ENCODE measurements around the gene CLEC2A.

The CLEC2A gene

DNA sequence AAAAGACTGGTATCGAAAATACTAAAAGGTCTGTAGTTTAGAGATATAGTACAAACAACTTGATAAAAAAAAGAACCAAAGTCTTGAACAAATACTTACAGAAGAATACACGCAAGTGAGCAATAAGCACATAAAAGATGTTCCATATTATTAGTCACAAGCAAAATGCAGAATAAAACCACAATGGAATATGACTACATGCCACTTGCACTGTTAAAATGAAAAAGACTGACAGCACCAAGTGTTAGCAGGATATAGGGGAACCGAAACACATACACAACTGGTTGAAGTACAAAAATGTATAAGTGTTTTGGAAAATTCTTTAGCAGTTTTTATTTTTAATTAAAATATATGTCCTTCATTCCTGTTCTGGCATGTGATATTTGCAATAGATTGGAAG lies 3.6 kb downstream of the CLEC2A start:
- Histone ChIP-seq H3K27me3 (replicated peaks; ENCODE audit: control insufficient read depth, insufficient read depth, low read length) (no peaks in the 10 kb centered on the region), H3K36me3 (ENCODE audit: control insufficient read depth, insufficient read depth, low read length) (no peaks in the 10 kb centered on the region), H3K4me3 (replicated peaks; ENCODE audit: low read depth, low read length) (no peak overlapping the region)
- TF ChIP-seq, protein P1, sequence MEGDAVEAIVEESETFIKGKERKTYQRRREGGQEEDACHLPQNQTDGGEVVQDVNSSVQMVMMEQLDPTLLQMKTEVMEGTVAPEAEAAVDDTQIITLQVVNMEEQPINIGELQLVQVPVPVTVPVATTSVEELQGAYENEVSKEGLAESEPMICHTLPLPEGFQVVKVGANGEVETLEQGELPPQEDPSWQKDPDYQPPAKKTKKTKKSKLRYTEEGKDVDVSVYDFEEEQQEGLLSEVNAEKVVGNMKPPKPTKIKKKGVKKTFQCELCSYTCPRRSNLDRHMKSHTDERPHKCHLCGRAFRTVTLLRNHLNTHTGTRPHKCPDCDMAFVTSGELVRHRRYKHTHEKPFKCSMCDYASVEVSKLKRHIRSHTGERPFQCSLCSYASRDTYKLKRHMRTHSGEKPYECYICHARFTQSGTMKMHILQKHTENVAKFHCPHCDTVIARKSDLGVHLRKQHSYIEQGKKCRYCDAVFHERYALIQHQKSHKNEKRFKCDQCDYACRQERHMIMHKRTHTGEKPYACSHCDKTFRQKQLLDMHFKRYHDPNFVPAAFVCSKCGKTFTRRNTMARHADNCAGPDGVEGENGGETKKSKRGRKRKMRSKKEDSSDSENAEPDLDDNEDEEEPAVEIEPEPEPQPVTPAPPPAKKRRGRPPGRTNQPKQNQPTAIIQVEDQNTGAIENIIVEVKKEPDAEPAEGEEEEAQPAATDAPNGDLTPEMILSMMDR (IDR thresholded peaks at IDR 0.05; ENCODE audit: insufficient read depth, low read length, poor library complexity, severe bottlenecking) = no peak
- DNase-seq (ENCODE audit: extremely low read depth, insufficient read length) = no peak

DNA sequence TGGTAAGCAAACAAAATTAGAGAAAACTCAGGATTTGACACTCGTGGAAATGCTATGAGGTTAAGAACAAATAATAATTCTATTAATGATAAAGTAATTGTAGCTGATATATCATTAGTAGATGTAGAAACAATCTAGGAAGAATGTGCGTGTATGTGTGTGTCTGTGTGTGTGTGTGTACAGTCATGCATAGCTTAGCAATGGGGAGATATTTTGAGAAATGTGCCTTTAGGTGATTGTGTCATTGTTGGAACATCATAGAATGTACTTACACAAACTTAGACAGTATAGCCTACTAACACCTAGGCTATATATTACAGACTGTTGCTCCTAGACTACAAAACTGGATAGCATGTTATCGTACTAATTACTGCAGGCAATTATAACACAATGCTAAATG lies 5.3 kb downstream of the CLEC2A start:
- Histone ChIP-seq H3K4me3 (replicated peaks; ENCODE audit: low read depth, low read length) (no peak overlapping the region), H3K27me3 (replicated peaks; ENCODE audit: control insufficient read depth, insufficient read depth, low read length) (no peaks in the 10 kb centered on the region), H3K36me3 (ENCODE audit: control insufficient read depth, insufficient read depth, low read length) (no peaks in the 10 kb centered on the region)
- no peak for DNase-seq (ENCODE audit: extremely low read depth, insufficient read length)
- TF ChIP-seq, protein P1 (IDR thresholded peaks at IDR 0.05; ENCODE audit: insufficient read depth, low read length, poor library complexity, severe bottlenecking) = no peak

DNA sequence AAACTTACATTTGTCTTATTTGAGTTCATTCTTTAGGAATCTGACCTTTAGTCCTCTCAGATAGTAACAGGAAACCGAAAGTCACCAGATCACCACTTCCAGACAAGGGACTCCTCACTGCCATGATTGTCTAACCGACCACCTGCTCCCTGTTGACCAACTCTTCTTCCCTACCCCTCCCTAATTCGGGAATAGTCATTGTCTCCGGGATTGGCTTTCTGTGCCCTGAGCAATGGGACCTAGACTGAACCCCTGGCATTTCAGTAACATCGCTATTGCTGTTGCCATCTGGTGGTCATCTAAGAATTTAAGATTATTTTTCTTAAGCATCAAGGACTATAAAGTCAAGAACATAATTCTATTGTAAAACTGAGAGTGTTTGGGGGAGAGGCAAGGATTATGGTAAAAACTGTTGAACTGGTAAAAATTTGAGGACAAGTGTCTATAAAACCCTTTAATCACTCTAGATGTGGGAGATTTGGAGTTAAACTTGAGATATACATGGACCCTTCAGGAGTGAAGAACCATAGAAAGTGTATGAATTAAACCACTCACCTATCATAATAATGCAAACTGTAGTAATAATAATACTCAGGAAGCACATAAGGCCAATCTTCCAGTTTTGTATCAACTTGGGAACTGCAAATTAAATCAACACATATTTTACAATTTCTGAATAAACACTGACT lies 6.3 kb downstream of the CLEC2A start:
- no peak overlapping the region for H3K4me3 ChIP-seq (replicated peaks; ENCODE audit: low read depth, low read length)

DNA sequence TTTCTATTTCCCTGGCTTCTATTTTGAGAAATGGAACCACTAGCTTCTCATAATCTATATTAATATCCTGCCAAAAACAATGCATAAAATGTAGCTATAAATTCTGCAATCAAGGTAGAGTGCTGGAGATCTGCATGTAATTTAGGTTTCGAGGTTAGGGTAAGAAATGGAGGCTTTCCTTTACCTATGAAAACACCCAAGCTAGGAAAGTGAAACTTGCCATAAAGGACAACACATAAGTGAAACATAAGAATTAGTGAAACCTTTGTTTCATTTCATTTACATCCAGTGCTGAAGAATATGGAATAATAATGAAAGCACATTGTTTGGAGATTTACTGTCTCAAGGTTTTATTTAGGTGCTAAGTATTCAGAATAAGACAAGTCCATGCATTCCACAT lies 9.7 kb downstream of the CLEC2A start:
- no peaks in the 10 kb centered on the region for H3K27me3 ChIP-seq (replicated peaks; ENCODE audit: control insufficient read depth, insufficient read depth, low read length)
- TF ChIP-seq, protein P1 (IDR thresholded peaks at IDR 0.05; ENCODE audit: insufficient read depth, low read length, poor library complexity, severe bottlenecking) = no peak
- H3K4me3 ChIP-seq (replicated peaks; ENCODE audit: low read depth, low read length) = no peak overlapping the region
- no peaks in the 10 kb centered on the region for H3K36me3 ChIP-seq (ENCODE audit: control insufficient read depth, insufficient read depth, low read length)
- DNase-seq (ENCODE audit: extremely low read depth, insufficient read length) = no peak

More for the DNA sequence above, 6.3 kb downstream of the CLEC2A start:
- no peaks in the 10 kb centered on the region for H3K27me3 ChIP-seq (replicated peaks; ENCODE audit: control insufficient read depth, insufficient read depth, low read length)
- no peak for DNase-seq (ENCODE audit: extremely low read depth, insufficient read length)
- TF ChIP-seq, protein P1 (IDR thresholded peaks at IDR 0.05; ENCODE audit: insufficient read depth, low read length, poor library complexity, severe bottlenecking) = peak; percentile 45
- H3K36me3 ChIP-seq (ENCODE audit: control insufficient read depth, insufficient read depth, low read length) = no peaks in the 10 kb centered on the region

DNA sequence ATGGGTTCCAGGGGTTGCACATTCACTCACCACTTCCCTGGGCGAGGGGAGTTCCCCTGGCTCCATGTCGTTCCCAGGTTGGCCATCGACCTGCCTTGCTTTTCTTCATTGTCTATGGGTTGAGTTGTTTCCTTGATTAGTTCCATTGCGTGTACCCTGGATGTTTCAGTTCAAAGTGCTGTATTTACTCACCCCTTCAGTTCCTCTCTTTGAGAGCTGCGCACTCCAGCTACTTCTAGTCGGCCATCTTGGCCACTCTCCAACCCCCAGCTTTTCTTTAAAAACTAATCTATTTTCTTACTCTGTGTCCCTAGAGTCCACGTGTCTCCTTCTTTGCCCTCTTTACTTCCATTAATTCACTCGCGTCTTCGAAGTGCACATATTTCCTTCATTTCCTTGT lies 11.7 kb downstream of the CLEC2A start:
- H3K36me3 ChIP-seq (ENCODE audit: control insufficient read depth, insufficient read depth, low read length) = no peaks in the 10 kb centered on the region
- DNase-seq (ENCODE audit: extremely low read depth, insufficient read length) = no peak
- no peak overlapping the region for H3K4me3 ChIP-seq (replicated peaks; ENCODE audit: low read depth, low read length)
- no peaks in the 10 kb centered on the region for H3K27me3 ChIP-seq (replicated peaks; ENCODE audit: control insufficient read depth, insufficient read depth, low read length)
- TF ChIP-seq, protein P1 (IDR thresholded peaks at IDR 0.05; ENCODE audit: insufficient read depth, low read length, poor library complexity, severe bottlenecking) = no peak

- no peak overlapping the region for H3K4me3 ChIP-seq (replicated peaks; ENCODE audit: low read depth, low read length)
- H3K27me3 ChIP-seq (replicated peaks; ENCODE audit: control insufficient read depth, insufficient read depth, low read length) = no peaks in the 10 kb centered on the region
- H3K36me3 ChIP-seq (ENCODE audit: control insufficient read depth, insufficient read depth, low read length) = no peaks in the 10 kb centered on the region
- TF ChIP-seq, protein P1 (IDR thresholded peaks at IDR 0.05; ENCODE audit: insufficient read depth, low read length, poor library complexity, severe bottlenecking) = no peak
- DNase-seq (ENCODE audit: extremely low read depth, insufficient read length) = no peak
Measured at GRCh38 chr12:9919443-9919842, 12.7 kb downstream of the CLEC2A start.
